GM21825 (cell line): Measurements from ENCODE around the gene SPC24.
"Not testable (repeated sequence)": the region's sequence is repeated elsewhere in the genome, so short reads cannot be mapped to it uniquely, and the experiment has no call there.

Experiments used
- ATAC-seq: cut with Tn5 transposase; IDR thresholded peaks from one replicate; pipeline ENCODE4 v1.9.1; 2021; ENCODE audit warnings: mild to moderate bottlenecking, moderate library complexity; ENCODE audit not compliant: unreplicated experiment

Gene SPC24

GRCh38 chr19:11166281-11167142 lies 10.9 kb upstream of the SPC24 start:
- ATAC-seq = no peak

DNA sequence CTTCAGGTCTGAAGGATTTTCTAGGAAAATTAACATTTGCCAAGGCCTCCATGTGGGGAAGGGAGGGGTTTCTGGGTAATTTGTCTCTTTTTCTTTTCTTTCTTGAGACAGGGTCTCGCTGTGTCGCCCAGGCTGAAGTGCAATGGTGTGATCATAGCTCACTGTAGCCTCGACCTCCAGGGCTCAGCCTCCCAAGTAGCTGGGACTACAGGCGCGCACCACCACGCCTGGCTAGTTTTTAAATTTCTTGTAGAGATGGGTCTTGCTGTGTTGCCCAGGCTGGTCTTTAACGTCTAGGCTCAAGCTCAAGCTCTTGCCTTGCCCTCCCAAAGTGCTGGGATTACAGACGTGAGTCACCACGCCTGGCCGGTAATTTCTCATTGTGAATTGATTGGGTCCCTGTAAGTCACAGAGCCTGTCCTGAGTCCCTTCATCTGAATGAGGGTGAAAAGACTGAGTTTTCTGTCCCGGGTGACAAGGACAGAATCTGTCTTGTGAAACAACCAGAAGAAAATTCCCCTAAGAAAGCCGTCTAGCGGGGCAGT lies 10.0 kb upstream of the SPC24 start:
- ATAC-seq = no peak

DNA sequence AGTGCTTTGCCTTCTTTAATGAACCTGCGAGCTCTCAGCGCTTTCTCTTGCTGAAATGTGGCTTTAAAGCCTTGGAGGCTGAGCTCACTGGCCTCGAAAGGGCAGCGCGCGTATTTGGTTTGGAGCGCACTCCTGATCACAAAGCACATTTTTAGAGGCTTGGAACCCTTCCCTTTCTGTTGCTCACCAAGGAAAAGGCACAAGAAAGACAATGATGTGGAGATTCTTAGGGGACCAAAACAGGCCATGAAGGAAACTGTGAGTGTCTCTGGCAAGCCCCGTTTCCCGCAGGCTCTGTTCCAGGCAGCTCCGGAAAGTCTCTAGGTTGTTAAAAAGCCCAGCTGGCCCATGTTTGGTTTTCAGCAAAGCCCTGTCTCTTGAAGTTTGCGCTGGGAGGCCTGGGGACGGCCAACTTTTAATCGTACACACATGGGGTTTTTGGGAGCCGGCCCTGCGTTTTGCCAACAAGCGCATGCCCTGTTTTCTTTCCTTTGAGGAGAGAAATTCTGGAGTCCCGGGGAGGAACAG lies 9.4 kb upstream of the SPC24 start:
- no peak for ATAC-seq

- no peak for ATAC-seq
These were observed 8.7 kb upstream of the SPC24 start for GRCh38 chr19:11164296-11164695.

- ATAC-seq = not testable (repeated sequence)
These were observed 4.8 kb upstream of the SPC24 start for GRCh38 chr19:11160440-11160768.

DNA sequence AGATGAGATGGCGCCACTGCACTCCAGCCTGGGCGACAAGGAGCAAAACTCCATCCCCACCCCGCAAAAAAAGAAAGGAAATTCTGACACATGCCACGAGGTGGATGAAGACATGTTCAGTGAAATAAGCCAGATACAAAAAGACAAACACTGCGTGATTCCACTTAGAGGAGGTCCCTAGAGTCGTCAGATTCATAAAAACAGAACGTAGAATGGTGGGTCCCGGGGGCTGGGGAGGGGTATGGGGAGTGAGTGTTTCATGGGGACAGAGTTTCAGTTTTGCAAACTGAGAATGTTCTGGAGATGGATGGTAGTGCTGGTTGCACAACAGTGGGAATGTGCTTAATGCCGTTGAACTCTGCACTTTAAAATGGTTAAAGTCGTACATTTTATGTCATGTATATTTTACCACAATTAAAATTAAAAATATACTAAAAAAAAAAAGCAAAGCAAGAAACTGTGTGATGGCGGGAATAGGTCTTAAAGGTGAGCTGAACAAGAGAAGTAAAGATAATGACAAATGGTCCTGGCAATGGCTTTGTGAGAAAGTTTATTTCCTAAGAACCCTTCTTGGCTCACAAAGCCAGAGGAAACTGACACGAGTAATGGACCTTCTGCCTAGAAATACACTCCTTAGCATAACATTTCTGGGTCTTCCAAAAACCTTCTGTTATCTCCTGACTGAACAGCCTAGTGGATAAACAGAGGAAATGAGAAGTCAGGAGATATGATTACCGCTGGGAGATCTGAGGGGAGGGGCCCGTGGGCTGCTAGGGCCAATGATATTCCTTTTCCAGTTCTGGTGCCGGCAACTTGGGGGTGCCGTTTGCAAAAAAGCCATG lies 4.2 kb upstream of the SPC24 start:
- no peak for ATAC-seq

GRCh38 chr19:11154683-11155047 lies 917 bp downstream of the SPC24 start:
- ATAC-seq = no peak

DNA sequence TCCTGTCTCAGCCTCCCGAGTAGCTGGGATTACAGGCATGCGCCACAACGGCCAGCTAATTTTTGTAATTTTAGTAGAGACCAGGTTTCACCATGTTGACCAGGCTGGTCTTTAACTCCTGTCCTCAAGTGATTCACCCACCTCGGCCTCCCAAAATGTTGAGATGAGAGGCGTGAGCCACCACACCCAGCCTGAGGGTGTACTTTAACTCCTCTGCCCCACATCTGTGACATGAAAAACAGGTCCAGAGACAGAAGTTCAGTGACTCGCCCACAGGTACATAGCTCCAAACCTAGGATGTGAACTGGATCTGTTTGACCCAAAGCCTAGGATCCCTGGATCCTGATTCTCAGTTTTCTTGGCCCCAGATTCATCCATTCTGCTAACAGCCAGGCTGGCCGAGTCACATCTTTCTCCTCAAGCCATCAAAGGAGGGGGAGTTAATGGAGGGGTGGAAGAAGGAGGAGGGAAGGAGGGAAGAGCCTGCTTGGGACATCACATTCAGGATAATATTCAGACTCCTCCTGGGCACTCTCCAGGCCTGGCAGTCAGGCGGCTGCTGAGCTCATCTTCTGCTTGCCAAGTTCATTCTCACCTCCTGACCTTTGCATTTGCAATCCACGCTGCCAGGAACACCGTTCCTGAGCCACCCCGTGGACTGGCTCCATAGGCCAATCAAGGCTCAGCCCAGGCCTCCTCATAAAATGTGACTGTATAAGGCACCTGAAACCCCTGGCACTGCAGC lies 3.1 kb downstream of the SPC24 start:
- ATAC-seq = no peak

DNA sequence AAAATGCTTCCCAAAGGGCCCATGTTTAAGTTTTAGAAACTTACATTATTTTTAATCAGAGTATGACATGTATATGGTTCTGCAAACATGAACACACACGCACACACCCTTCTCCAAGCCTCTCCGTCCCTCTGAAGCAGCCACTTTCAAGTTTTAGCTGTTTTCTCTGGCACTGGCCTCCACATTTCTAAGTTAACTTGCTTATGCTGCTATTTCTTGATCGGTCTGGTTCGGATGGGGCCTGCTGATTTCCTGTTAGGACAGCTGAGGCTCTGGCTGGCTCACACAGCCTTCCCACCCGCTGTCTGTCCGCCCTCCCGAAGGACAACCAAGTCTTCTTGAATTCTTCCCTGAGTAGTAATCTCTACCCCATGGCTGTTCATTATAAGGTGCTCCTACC lies 4.4 kb downstream of the SPC24 start:
- no peak for ATAC-seq

- ATAC-seq = no peak
These were observed 7.6 kb downstream of the SPC24 start for GRCh38 chr19:11148001-11148400.

DNA sequence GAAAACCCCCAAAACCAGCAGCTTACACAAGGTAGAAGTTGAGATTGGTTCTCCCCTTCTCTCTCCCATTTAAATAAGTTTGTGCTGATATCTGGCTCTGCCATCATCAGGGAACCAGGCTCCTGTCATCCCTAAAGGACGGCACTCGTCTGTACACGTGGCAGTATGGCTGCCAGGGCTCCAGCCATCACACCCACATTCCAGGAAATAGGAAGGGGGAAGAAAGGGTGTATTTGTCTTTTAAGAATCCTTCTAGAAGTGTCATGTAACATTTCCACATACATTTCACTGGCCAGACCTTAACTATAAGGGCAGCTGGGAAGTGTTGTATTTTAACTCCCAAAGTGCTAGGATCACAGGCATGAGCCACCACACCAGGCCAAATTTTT lies 10.1 kb downstream of the SPC24 start:
- ATAC-seq = no peak

GRCh38 chr19:11142528-11143171 lies 12.9 kb downstream of the SPC24 start:
- ATAC-seq = no peak

- no peak for ATAC-seq
These were observed 13.6 kb downstream of the SPC24 start for GRCh38 chr19:11141937-11142527.

DNA sequence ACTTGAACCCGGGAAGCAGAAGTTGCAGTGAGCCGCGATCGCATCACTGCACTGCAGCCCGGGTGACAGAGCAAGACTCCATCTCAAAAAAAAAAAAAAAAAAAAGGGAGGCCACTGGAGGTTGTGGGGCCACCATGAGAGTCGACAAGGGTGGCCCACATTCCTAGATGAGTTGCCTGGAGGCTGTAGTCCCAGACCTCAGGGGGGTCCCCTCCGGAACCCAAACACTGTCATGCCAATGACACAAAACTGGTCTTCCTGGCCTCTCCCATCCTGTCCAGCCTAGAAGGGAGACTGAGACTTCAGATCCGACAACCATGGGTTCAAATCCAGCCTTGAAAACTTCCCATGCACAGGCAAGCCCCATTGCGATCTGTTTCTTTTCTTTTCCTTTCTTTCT lies 14.7 kb downstream of the SPC24 start:
- ATAC-seq = no peak

GRCh38 chr19:11140023-11140538 lies 15.5 kb downstream of the SPC24 start:
- ATAC-seq = not testable (repeated sequence)

DNA sequence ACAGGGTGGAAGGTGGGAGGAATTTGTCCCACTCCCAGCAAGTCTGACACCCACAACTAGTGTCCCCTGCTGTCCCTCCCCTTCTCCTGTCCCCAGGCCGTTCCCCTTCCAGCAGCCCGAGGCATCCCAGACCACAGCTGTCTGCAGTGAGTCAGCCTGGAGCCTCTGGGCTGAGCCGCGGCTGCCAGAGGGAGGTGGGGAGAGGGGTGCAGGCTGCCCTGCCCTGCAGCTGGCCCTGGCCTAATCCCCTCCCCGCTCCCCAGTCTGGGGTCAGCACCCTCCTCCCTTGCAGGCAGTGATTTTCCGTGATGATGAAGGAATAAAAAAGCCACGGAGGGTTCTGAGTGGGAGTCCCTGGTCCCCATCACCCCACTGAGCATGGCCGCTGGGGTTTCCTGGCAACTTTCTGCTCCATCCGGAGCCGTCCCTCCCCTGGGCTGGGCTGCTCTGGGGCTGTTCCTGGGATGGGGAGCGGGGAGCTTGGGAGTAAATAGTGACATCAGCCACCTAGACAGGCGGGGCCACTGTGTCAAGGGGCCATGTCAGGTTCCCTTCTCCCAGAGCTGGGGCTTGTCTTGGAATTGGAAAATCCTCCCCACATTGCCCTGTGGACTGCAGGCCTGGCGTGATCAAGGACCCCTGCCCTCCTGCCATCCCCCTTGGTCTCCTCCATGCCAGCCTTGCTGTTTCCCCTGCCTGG lies 16.8 kb downstream of the SPC24 start:
- no peak for ATAC-seq

DNA sequence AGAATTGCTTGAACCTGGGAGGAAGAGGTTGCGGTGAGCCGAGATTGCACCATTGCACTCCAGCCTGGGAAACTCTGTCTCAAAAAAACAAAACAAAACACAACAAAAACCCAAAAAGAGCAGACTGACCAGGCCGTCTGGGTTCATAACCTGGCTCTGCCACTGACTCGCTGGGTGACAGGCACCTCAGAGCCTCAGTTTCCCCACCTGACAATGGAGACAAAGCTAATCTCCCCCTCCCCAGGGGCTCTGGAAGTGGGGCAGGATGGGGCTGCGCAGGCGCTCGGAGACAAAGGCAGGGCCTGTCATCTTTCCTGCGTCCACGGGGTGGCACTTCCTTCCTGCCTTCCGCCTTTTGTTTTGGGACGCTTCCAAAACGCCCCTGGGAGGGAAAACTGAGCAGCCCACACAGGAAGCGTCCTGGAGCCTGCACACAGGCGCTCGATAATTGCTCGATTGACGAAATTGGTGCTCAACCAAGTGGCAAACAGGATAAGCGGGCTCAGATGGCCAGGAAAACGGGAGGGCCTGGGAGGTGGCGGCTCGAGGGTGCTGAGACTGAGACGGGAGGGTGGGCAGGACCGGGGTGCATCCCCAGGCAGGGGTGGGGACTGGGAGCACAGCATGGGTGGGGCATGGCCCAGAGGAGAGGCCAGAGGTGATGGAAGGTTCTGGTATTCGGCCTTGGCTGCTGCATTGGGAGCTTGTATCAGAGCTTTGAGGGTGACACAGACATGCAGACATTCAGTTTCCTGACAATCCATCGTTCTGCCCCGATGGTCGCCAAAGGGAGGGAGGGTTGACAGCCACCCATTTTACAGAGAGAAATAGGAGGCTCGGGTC lies 17.8 kb downstream of the SPC24 start:
- ATAC-seq = no peak

DNA sequence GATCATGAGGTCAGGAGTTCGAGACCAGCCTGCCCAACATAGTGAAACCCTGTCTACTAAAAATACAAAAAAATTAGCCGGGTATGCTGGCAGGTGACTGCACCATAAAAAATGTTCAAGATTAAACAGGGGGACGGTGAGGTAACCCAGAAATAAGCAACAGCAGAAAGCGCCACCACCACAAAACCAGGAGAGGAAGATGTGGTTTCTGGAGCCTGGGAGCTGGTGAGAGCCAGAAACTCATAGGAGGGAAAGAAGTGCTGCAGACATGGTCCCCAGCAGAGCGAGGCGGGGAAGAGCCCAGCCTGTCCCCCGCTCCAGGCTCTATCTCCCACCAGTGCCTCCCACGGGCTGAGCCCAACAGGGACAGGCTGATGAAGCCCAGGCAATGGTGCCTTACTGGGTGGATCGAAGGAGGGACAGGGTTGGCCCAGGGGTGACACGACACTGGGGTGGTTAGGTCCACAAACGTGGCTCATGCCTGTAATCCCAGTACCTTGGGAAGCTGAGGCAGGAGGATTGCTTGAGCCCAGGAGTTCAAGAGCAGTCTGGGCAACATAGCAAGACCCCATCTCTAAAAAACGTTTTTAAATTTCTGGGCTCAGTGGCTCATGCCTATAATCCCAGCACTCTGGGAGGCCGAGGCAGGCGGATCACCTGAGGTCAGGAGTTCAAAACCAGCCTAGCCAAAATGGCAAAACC lies 19.0 kb downstream of the SPC24 start:
- no peak for ATAC-seq
